ENCODE data around the gene SLC12A3. TPM values are rescaled to one million over a fixed set of nuclear protein-coding genes. Genes with fewer than 3 reads are reported as not detected.

SLC12A3 gene
- polyA plus RNA-seq, 3 donors = 0.03 TPM; not detected in 2

DNA sequence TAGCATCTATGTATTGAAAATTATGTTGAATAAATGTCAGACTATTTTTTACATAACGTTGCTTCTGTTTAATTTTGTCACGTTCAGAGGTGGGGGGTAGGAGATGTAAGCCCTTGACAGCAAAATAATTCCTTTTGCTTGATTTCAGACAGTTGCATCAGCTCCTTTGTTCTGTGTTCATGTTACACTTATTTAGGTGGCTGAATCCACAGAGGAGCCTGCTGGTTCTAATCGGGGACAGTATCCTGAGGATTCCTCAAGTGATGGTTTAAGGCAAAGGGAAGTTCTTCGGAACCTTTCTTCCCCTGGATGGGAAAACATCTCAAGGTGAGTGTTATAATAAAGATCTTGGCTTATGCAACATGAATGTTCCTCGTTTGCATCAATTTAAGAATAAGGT lies 71.5 kb downstream of the SLC12A3 start:
- Histone ChIP-seq H3K27ac (ENCODE audit: low read depth in 1 of 2, low read length in 2 of 2) (no peak overlapping the region), H2AFZ (ENCODE audit: insufficient read depth, low read depth, low read length, poor library complexity, severe bottlenecking) (no peak overlapping the region)

DNA sequence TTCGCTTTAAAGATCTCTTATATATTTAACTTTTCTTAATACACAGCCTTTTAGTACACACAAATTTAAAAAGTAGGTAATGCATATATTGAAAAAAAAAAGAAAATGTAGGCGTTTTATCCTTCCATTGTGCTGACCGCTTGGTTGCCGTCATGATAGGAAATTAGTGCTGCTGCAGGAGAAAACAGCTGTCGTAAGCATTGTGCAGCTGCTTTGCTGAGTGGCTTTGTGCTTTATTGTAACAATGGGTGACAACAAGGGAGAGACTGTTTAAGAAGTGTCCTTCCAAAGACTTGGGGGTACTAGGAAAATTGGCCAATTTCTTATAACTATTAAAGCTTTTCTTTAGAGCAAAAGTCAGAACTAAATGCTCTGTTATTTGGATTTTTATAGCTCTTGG lies 71.9 kb downstream of the SLC12A3 start:
- DNase-seq = no peak
- no peak overlapping the region for H3K27ac ChIP-seq (ENCODE audit: low read depth in 1 of 2, low read length in 2 of 2)
- peaks cover 32% of the 10 kb centered on the region for H3K4me1 Mint-ChIP-seq
- peaks cover 98% of the 10 kb centered on the region for H4K20me1 ChIP-seq (ENCODE audit: insufficient read depth, low read length)
- 80% methylated on average over 1 of the region's 5 CpGs for WGBS (ENCODE audit: insufficient coverage)
- no peak overlapping the region for H3K9ac ChIP-seq (ENCODE audit: insufficient read depth, low read length, poor library complexity, severe bottlenecking)
- no peak overlapping the region for H2AFZ ChIP-seq (ENCODE audit: insufficient read depth, low read depth, low read length, poor library complexity, severe bottlenecking)
- peaks cover 69 to 86% of the 10 kb centered on the region in 2 donors for H3K36me3 ChIP-seq (replicated peaks in 1 of 2; ENCODE audit: control insufficient read depth in 1 of 2, insufficient read depth in 2 of 2, low read length in 2 of 2)
- peaks cover 0 to 2% (median 0%) of the 10 kb centered on the region in 7 donors for H3K9me3 Mint-ChIP-seq
- H3K4me3 ChIP-seq (replicated peaks in 1 of 3; ENCODE audit: low read depth in 2 of 3, low read length in 3 of 3) = no peak overlapping the region
- TF ChIP-seq, protein P1, sequence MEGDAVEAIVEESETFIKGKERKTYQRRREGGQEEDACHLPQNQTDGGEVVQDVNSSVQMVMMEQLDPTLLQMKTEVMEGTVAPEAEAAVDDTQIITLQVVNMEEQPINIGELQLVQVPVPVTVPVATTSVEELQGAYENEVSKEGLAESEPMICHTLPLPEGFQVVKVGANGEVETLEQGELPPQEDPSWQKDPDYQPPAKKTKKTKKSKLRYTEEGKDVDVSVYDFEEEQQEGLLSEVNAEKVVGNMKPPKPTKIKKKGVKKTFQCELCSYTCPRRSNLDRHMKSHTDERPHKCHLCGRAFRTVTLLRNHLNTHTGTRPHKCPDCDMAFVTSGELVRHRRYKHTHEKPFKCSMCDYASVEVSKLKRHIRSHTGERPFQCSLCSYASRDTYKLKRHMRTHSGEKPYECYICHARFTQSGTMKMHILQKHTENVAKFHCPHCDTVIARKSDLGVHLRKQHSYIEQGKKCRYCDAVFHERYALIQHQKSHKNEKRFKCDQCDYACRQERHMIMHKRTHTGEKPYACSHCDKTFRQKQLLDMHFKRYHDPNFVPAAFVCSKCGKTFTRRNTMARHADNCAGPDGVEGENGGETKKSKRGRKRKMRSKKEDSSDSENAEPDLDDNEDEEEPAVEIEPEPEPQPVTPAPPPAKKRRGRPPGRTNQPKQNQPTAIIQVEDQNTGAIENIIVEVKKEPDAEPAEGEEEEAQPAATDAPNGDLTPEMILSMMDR (IDR thresholded peaks at IDR 0.05) = no peak
- no peaks in the 10 kb centered on the region for H3K27me3 ChIP-seq (ENCODE audit: control insufficient read depth in 2 of 2, insufficient read depth in 2 of 2, low read length in 2 of 2)
- H3K9me3 ChIP-seq (replicated peaks in 1 of 2; ENCODE audit: control insufficient read depth in 1 of 2, insufficient read depth in 1 of 2, low read length in 2 of 2) = no peaks in the 10 kb centered on the region
- no peak overlapping the region for H3K27ac Mint-ChIP-seq
- H3K27me3 Mint-ChIP-seq (ENCODE audit: low read depth in 3 of 3) = peaks cover 0 to under 1% (median 0%) of the 10 kb centered on the region in 3 donors
- no peak overlapping the region for H3K4me3 Mint-ChIP-seq
- H3K4me2 ChIP-seq (replicated peaks; ENCODE audit: extremely low read depth, low read length, poor library complexity, severe bottlenecking) = no peak overlapping the region
- peaks cover 73 to 86% of the 10 kb centered on the region in 2 donors for H3K36me3 Mint-ChIP-seq
- peaks cover 91% of the 10 kb centered on the region for H3K79me2 ChIP-seq (ENCODE audit: insufficient read depth, low read length)
- H3K4me1 ChIP-seq (ENCODE audit: control insufficient read depth in 1 of 2, insufficient read depth in 2 of 2, low read length in 2 of 2) = peaks cover 22 to 30% of the 10 kb centered on the region in 2 donors
- intact Hi-C loops (cut with micrococcal nuclease) = loop anchor here in 1 of 2 donors (10.0 kb wide), 1 partner anchor 62 kb away; no protein-coding TSS in a partner anchor

More for the DNA sequence above, 71.5 kb downstream of the SLC12A3 start:
- DNase-seq = no peak
- Histone ChIP-seq H3K9me3 (replicated peaks in 1 of 2; ENCODE audit: control insufficient read depth in 1 of 2, insufficient read depth in 1 of 2, low read length in 2 of 2) (no peaks in the 10 kb centered on the region), H3K9ac (ENCODE audit: insufficient read depth, low read length, poor library complexity, severe bottlenecking) (no peak overlapping the region), H3K36me3 (replicated peaks in 1 of 2; ENCODE audit: control insufficient read depth in 1 of 2, insufficient read depth in 2 of 2, low read length in 2 of 2) (peaks cover 65 to 82% of the 10 kb centered on the region in 2 donors), H3K79me2 (ENCODE audit: insufficient read depth, low read length) (peaks cover 87% of the 10 kb centered on the region), H3K27me3 (ENCODE audit: control insufficient read depth in 2 of 2, insufficient read depth in 2 of 2, low read length in 2 of 2) (no peaks in the 10 kb centered on the region), H4K20me1 (ENCODE audit: insufficient read depth, low read length) (peaks cover 94% of the 10 kb centered on the region), H3K4me1 (ENCODE audit: control insufficient read depth in 1 of 2, insufficient read depth in 2 of 2, low read length in 2 of 2) (peaks cover 23 to 31% of the 10 kb centered on the region in 2 donors), H3K4me2 (replicated peaks; ENCODE audit: extremely low read depth, low read length, poor library complexity, severe bottlenecking) (peak overlapping the region; percentile 6), H3K4me3 (replicated peaks in 1 of 3; ENCODE audit: low read depth in 2 of 3, low read length in 3 of 3) (no peak overlapping the region)
- no peak overlapping the region for H3K4me3 Mint-ChIP-seq
- peaks cover 32% of the 10 kb centered on the region for H3K4me1 Mint-ChIP-seq
- H3K9me3 Mint-ChIP-seq = peaks cover 0 to 2% (median 0%) of the 10 kb centered on the region in 7 donors
- no peaks in the 10 kb centered on the region for H3K27me3 Mint-ChIP-seq (ENCODE audit: low read depth in 3 of 3)
- no peak overlapping the region for H3K27ac Mint-ChIP-seq
- TF ChIP-seq, protein P1 (IDR thresholded peaks at IDR 0.05) = no peak
- H3K36me3 Mint-ChIP-seq = peaks cover 69 to 81% of the 10 kb centered on the region in 2 donors
- intact Hi-C loops (cut with micrococcal nuclease) = loop anchor here in 1 of 2 donors (10.0 kb wide), 1 partner anchor 62 kb away; no protein-coding TSS in a partner anchor
- WGBS (ENCODE audit: insufficient coverage) = 100% methylated on average over 2 of the region's 5 CpGs

Measured in CD14-positive monocyte (primary cell).